ENCODE results near the gene NTN1. TPM values are rescaled to one million over a fixed set of nuclear protein-coding genes. Genes with fewer than 3 reads are reported as not detected.

The NTN1 gene
- total and polyA plus RNA-seq, 2 of the 4 experiments (the other 2 are of a cell fraction), result under 0.01 to 0.07 TPM

- Histone ChIP-seq H3K56ac (ENCODE audit: extremely low read depth, insufficient read depth, low read length) (no peak overlapping the region), H3K9me3 (ENCODE audit: control insufficient read depth, insufficient read depth, low read length) (no peaks in the 10 kb centered on the region), H2AK5ac (ENCODE audit: low read depth, low read length) (no peak overlapping the region), H3K14ac (replicated peaks; ENCODE audit: low read depth, low read length) (no peak overlapping the region), H2BK15ac (ENCODE audit: low read depth, low read length) (no peak overlapping the region), H4K20me1 (ENCODE audit: insufficient read depth, low read length) (no peaks in the 10 kb centered on the region), H3K23ac (ENCODE audit: low read depth, low read length) (no peak overlapping the region), H4K5ac (ENCODE audit: low read depth, low read length) (no peak overlapping the region), H2BK5ac (ENCODE audit: low read depth, low read length, poor library complexity, severe bottlenecking) (no peak overlapping the region), H3K9ac (ENCODE audit: low read depth, low read length) (no peak overlapping the region), H3K27ac (ENCODE audit: insufficient read depth, low read length) (no peak overlapping the region), H3K9me1 (ENCODE audit: insufficient read depth, low read length) (no peaks in the 10 kb centered on the region), H3K79me1 (ENCODE audit: low read depth in 1 of 2, low read length in 2 of 2) (no peaks in the 10 kb centered on the region), H3K18ac (ENCODE audit: low read depth, low read length) (no peak overlapping the region), H3K4me2 (ENCODE audit: low read depth, low read length) (no peak overlapping the region), H2BK20ac (ENCODE audit: low read depth, low read length) (no peak overlapping the region), H4K8ac (ENCODE audit: low read depth in 2 of 2, low read length in 2 of 2) (no peak overlapping the region), H3K4me3 (ENCODE audit: insufficient read depth, low read depth, low read length) (no peak overlapping the region), H3K36me3 (ENCODE audit: control insufficient read depth, insufficient read depth, low read length) (no peaks in the 10 kb centered on the region), H3K4ac (ENCODE audit: low read depth, low read length) (no peak overlapping the region), H3K27me3 (ENCODE audit: control insufficient read depth, insufficient read depth, low read length) (no peaks in the 10 kb centered on the region), H4K91ac (ENCODE audit: insufficient read depth, low read depth, low read length) (no peak overlapping the region), H2AK9ac (replicated peaks; ENCODE audit: low read depth, low read length, poor library complexity) (no peak overlapping the region), H2AFZ (replicated peaks; ENCODE audit: low read length, poor library complexity) (no peak overlapping the region), H2BK120ac (ENCODE audit: low read depth, low read length) (no peak overlapping the region), H3K4me1 (ENCODE audit: control insufficient read depth, insufficient read depth, low read length) (no peaks in the 10 kb centered on the region)
- ATAC-seq (ENCODE audit: low read depth), result no peak
- BruUV-seq (replicated peaks), result no TSS peak
- TF ChIP-seq MAFK (IDR thresholded peaks at IDR 0.05; ENCODE audit: low read depth, low read length), result no peak
- no peak for TF ChIP-seq BHLHE40 (IDR thresholded peaks at IDR 0.05; ENCODE audit: low read depth, low read length)
- no peak for TF ChIP-seq RFX5 (IDR thresholded peaks at IDR 0.05; ENCODE audit: low read depth, low read length)
- TF ChIP-seq MAZ (IDR thresholded peaks at IDR 0.05; ENCODE audit: borderline replicate concordance, low read depth, low read length), result no peak
- no peak for TF ChIP-seq CEBPB (IDR thresholded peaks at IDR 0.05; ENCODE audit: low read depth, low read length)
- no peak for TF ChIP-seq POLR2A (IDR thresholded peaks at IDR 0.05; ENCODE audit: low read depth, low read length)
- no peak for TF ChIP-seq NFE2L2 (IDR thresholded peaks at IDR 0.05; ENCODE audit: low read depth, low read length)
- TF ChIP-seq USF2 (IDR thresholded peaks at IDR 0.05; ENCODE audit: low read depth, low read length), result no peak
- no peak for TF ChIP-seq SMC3 (IDR thresholded peaks at IDR 0.05; ENCODE audit: low read depth, low read length)
- TF ChIP-seq MXI1 (IDR thresholded peaks at IDR 0.05; ENCODE audit: borderline replicate concordance, low read depth, low read length), result no peak
- intact Hi-C loops (cut with micrococcal nuclease), result no loop called here
- ChIA-PET POLR2A (ENCODE audit: unreplicated experiment) (no interaction called here), CTCF (no interaction called here)
- no CpG with 5 or more reads among the region's 14 CpGs for WGBS, 2 experiments (ENCODE audit: extremely low coverage in 2 of 2, insufficient read length in 1 of 2)
- DNase-seq, result no peak
- in situ Hi-C loops (cut with MboI; ENCODE audit: low sequenced_read_pairs), result no loop called here
- dilution Hi-C loops (cut with HindIII; ENCODE audit: low sequenced_read_pairs, unreplicated experiment), result no loop called here
These were observed 111.8 kb downstream of the NTN1 start for GRCh38 chr17:9132944-9133610.
